ENCODE data around the gene LRPAP1. TPM values are rescaled to one million over a fixed set of nuclear protein-coding genes. Genes with fewer than 3 reads are reported as not detected.

LRPAP1 gene
- total RNA-seq, 1 donor from 2014 or later = 72.6 TPM

GRCh38 chr4:3502941-3503936 lies 29.0 kb downstream of the LRPAP1 start:
- DNase-seq (ENCODE audit: low spot score) (no peak), ATAC-seq (no peak)

GRCh38 chr4:3501825-3502425 lies 30.3 kb downstream of the LRPAP1 start:
- no peak for ATAC-seq
- no peak for DNase-seq (ENCODE audit: low spot score)

- DNase-seq (ENCODE audit: low spot score) (no peak), ATAC-seq (no peak)
Observed at GRCh38 chr4:3501126-3501824, 30.9 kb downstream of the LRPAP1 start.

GRCh38 chr4:3500634-3501101 lies 31.6 kb downstream of the LRPAP1 start:
- no peak for DNase-seq (ENCODE audit: low spot score)

GRCh38 chr4:3500111-3500510 lies 32.1 kb downstream of the LRPAP1 start:
- ATAC-seq (no peak), DNase-seq (ENCODE audit: low spot score) (no peak)

More at GRCh38 chr4:3500634-3501101, 31.6 kb downstream of the LRPAP1 start:
- ATAC-seq = no peak

GRCh38 chr4:3499710-3500109 lies 32.5 kb downstream of the LRPAP1 start:
- no peak for DNase-seq (ENCODE audit: low spot score)
- no peak for ATAC-seq

- DNase-seq (ENCODE audit: low spot score) = no peak
- no peak for ATAC-seq
Observed at GRCh38 chr4:3498901-3499510, 33.2 kb downstream of the LRPAP1 start.

- ATAC-seq = no peak
- DNase-seq (ENCODE audit: low spot score) = no peak
Observed at GRCh38 chr4:3498407-3498806, 33.8 kb downstream of the LRPAP1 start.

GRCh38 chr4:3497523-3498389 lies 34.5 kb downstream of the LRPAP1 start:
- ATAC-seq = no peak
- DNase-seq (ENCODE audit: low spot score) = no peak

GRCh38 chr4:3497095-3497494 lies 35.1 kb downstream of the LRPAP1 start:
- ATAC-seq = no peak
- no peak for DNase-seq (ENCODE audit: low spot score)

- no peak for DNase-seq (ENCODE audit: low spot score)
- no peak for ATAC-seq
Observed at GRCh38 chr4:3496021-3496420, 36.2 kb downstream of the LRPAP1 start.

GRCh38 chr4:3495204-3495975 lies 36.8 kb downstream of the LRPAP1 start:
- DNase-seq (ENCODE audit: low spot score) (no peak), ATAC-seq (no peak)

GRCh38 chr4:3494462-3494871 lies 37.8 kb downstream of the LRPAP1 start:
- ATAC-seq = no peak
- no peak for DNase-seq (ENCODE audit: low spot score)

GRCh38 chr4:3493720-3494461 lies 38.3 kb downstream of the LRPAP1 start:
- no peak for DNase-seq (ENCODE audit: low spot score)
- ATAC-seq = no peak

- DNase-seq (ENCODE audit: low spot score) (no peak), ATAC-seq (no peak)
Observed at GRCh38 chr4:3492741-3493719, 39.2 kb downstream of the LRPAP1 start.

- DNase-seq (ENCODE audit: low spot score) = no peak
- ATAC-seq = no peak
Observed at GRCh38 chr4:3491681-3492405, 40.4 kb downstream of the LRPAP1 start.

All from left lobe of liver (tissue), 2 donors.